A549 (cell line): Measurements from ENCODE around the gene ARHGEF4. TPM values are rescaled to one million over a fixed set of nuclear protein-coding genes. Genes with fewer than 3 reads are reported as not detected.

Experiments used
- ATAC-seq, 2 experiments: fragments of 200-7000 bp in 1 of 2; fragments of >200 bp in 1 of 2; cut with Nextera tagmentation in 1 of 2; cut with Tn5 transposase in 1 of 2; 3 replicates each; pipeline versions ENCODE4 v1.8.0 to v1.9.1; 2018 to 2020; ENCODE audit warnings: mild to moderate bottlenecking in 1 of 2, moderate library complexity in 1 of 2
- CTCF ChIA-PET: fragments of 300-600 bp; sonication (Branson Sonifier 250); formaldehyde crosslinking; extraction: SDS; loops from one replicate; lab custom pipeline; 2021; ENCODE audit warnings: antibody characterized with exemption, inconsistent platforms; lab: Yijun Ruan, JAX
- POLR2A ChIA-PET: fragments of 350-600 bp; formaldehyde crosslinking; extraction: SDS; loops from one replicate; lab custom pipeline; 2021; ENCODE audit warnings: antibody characterized with exemption, inconsistent platforms; lab: Yijun Ruan, JAX
- DNase-seq, 2 experiments: peaks; one replicate each; pipeline versions ENCODE4 v3.0.0 to v3.0.0-alpha.2; 2011 to 2016; ENCODE audit warnings: low read depth in 1 of 2, low spot score in 1 of 2
- FAIRE-seq: peaks from 2 replicates; lab custom pipeline; 2011; peaks lifted over from hg19 to GRCh38; lab: Jason Lieb, UNC
- H3K27ac ChIP-seq, 2 experiments: fragments of >200 bp; sonication (Bioruptor Twin); formaldehyde crosslinking; 3 replicates each; pipeline ENCODE4 v1.5.1; 2016 to 2017
- H3K4me1 ChIP-seq: fragments of >200 bp; sonication (Bioruptor Twin); formaldehyde crosslinking; 3 replicates; pipeline ENCODE4 v1.6.1; 2016
- H3K4me2 ChIP-seq: fragments of >200 bp; sonication (Bioruptor Twin); formaldehyde crosslinking; 3 replicates; pipeline ENCODE4 v1.6.1; 2016
- H3K4me3 ChIP-seq: fragments of >200 bp; sonication (Bioruptor Twin); formaldehyde crosslinking; 3 replicates; pipeline ENCODE4 v1.5.1; 2016
- H3K9me3 ChIP-seq: fragments of >200 bp; sonication (Bioruptor Twin); formaldehyde crosslinking; 3 replicates; pipeline ENCODE4 v1.6.1; 2016
- CBX2 ChIP-seq: fragments of 200-600 bp; sonication (generic); IDR thresholded peaks from 2 replicates; pipeline ENCODE4 v1.6.1; 2016; ENCODE audit warnings: low read depth, mild to moderate bottlenecking, borderline replicate concordance
- CBX8 ChIP-seq: fragments of 200-600 bp; sonication (generic); IDR thresholded peaks from 2 replicates; pipeline ENCODE4 v1.6.1; 2016
- CEBPB ChIP-seq, 2 experiments: fragments of >200 bp in 1 of 2; sonication (Bioruptor Twin) in 1 of 2; formaldehyde crosslinking in 1 of 2; IDR thresholded peaks; 2 replicates each; pipeline ENCODE4 v1.6.1; 2012 to 2016
- CHD4 ChIP-seq: fragments of 200-600 bp; sonication (generic); IDR thresholded peaks from 2 replicates; pipeline ENCODE4 v1.6.1; 2016; ENCODE audit warnings: antibody characterized with exemption, mild to moderate bottlenecking, borderline replicate concordance
- EHF ChIP-seq: fragments of 250-450 bp; sonication (Bioruptor Pico); IDR thresholded peaks from 2 replicates; pipeline ENCODE4 v1.5.0; 2020; ENCODE audit warnings: mild to moderate bottlenecking
- EHMT2 ChIP-seq: fragments of 200-600 bp; sonication (generic); IDR thresholded peaks from 2 replicates; pipeline ENCODE4 v1.6.1; 2016; ENCODE audit warnings: antibody characterized with exemption, low read depth, mild to moderate bottlenecking, moderate library complexity
- FOSL2 ChIP-seq, 2 experiments: fragments of 450-650 bp in 1 of 2; fragments of >200 bp in 1 of 2; sonication (Bioruptor Twin) in 1 of 2; formaldehyde crosslinking; IDR thresholded peaks; 2 replicates each; pipeline versions ENCODE4 v1.5.0 to v1.6.1; 2016 to 2020; ENCODE audit warnings: mild to moderate bottlenecking in 1 of 2, moderate library complexity in 1 of 2
- GATA3 ChIP-seq: IDR thresholded peaks from 2 replicates; pipeline ENCODE4 v1.6.1; 2012; ENCODE audit warnings: borderline replicate concordance
- HDAC2 ChIP-seq: fragments of 200-600 bp; sonication (generic); IDR thresholded peaks from 2 replicates; pipeline ENCODE4 v1.6.1; 2016
- HEYL ChIP-seq: fragments of 250-450 bp; sonication (Bioruptor Pico); IDR thresholded peaks from 2 replicates; pipeline ENCODE4 v1.8.0; 2021; ENCODE audit warnings: mild to moderate bottlenecking, moderate library complexity
- HOXA7 ChIP-seq: fragments of 250-450 bp; sonication (Bioruptor Pico); IDR thresholded peaks from 2 replicates; pipeline ENCODE4 v1.5.0; 2020; ENCODE audit warnings: mild to moderate bottlenecking, moderate library complexity
- HOXB13 ChIP-seq: fragments of 250-450 bp; sonication (Bioruptor Pico); IDR thresholded peaks from 2 replicates; pipeline ENCODE4 v1.5.0; 2020; ENCODE audit warnings: low read depth, mild to moderate bottlenecking, moderate library complexity
- JUN ChIP-seq, 2 experiments: fragments of >200 bp; sonication (Bioruptor Twin); formaldehyde crosslinking; IDR thresholded peaks; 2 replicates in 1 of 2; 3 replicates in 1 of 2; pipeline ENCODE4 v1.6.1; 2016 to 2017
- JUNB ChIP-seq: fragments of >200 bp; sonication (Bioruptor Twin); formaldehyde crosslinking; IDR thresholded peaks from 2 replicates; pipeline ENCODE4 v1.6.1; 2016
- KDM5A ChIP-seq: fragments of 200-600 bp; sonication (generic); IDR thresholded peaks from 2 replicates; pipeline ENCODE4 v1.6.1; 2016; ENCODE audit warnings: antibody characterized with exemption, mild to moderate bottlenecking
- MAFK ChIP-seq: fragments of 450-650 bp; IDR thresholded peaks from 2 replicates; pipeline ENCODE4 v1.6.1; 2014; ENCODE audit not compliant: partially characterized antibody
- NPAS2 ChIP-seq: fragments of 250-450 bp; sonication (Bioruptor Pico); IDR thresholded peaks from 2 replicates; pipeline ENCODE4 v1.8.0; 2022; ENCODE audit warnings: mild to moderate bottlenecking, moderate library complexity, borderline replicate concordance
- PHF8 ChIP-seq: fragments of 200-600 bp; sonication (generic); IDR thresholded peaks from 2 replicates; pipeline ENCODE4 v1.6.1; 2016; ENCODE audit warnings: low read depth, mild to moderate bottlenecking, antibody characterized with exemption, moderate library complexity, borderline replicate concordance
- POLR2A ChIP-seq: IDR thresholded peaks from 2 replicates; pipeline ENCODE4 v1.6.1; 2012; ENCODE audit warnings: mild to moderate bottlenecking, low read length
- RARB ChIP-seq: fragments of 250-450 bp; sonication (Bioruptor Pico); IDR thresholded peaks from 2 replicates; pipeline ENCODE4 v1.8.0; 2021; ENCODE audit warnings: mild to moderate bottlenecking, moderate library complexity
- RFX5 ChIP-seq: fragments of 450-650 bp; IDR thresholded peaks from 2 replicates; pipeline ENCODE4 v1.7.1; 2014; ENCODE audit warnings: antibody characterized with exemption, mild to moderate bottlenecking, moderate library complexity
- TFCP2L1 ChIP-seq: fragments of 250-450 bp; sonication (Bioruptor Pico); IDR thresholded peaks from 2 replicates; pipeline ENCODE4 v1.5.0; 2021; ENCODE audit warnings: mild to moderate bottlenecking
- ZC3H11A ChIP-seq: fragments of 450-650 bp; IDR thresholded peaks from 2 replicates; pipeline ENCODE4 v1.6.1; 2014; ENCODE audit warnings: antibody characterized with exemption, mild to moderate bottlenecking
- ZFP36 ChIP-seq: fragments of 450-650 bp; IDR thresholded peaks from 2 replicates; pipeline ENCODE4 v1.6.1; 2014; ENCODE audit warnings: borderline replicate concordance; ENCODE audit not compliant: partially characterized antibody
- ZNF302 ChIP-seq: fragments of 250-450 bp; sonication (Bioruptor Pico); IDR thresholded peaks from 2 replicates; pipeline ENCODE4 v1.9.0; 2021; ENCODE audit warnings: inconsistent platforms, mild to moderate bottlenecking, moderate library complexity
- ZSCAN20 ChIP-seq: fragments of 250-450 bp; sonication (Bioruptor Pico); IDR thresholded peaks from 2 replicates; pipeline ENCODE4 v1.8.0; 2022; ENCODE audit warnings: mild to moderate bottlenecking, moderate library complexity
- WGBS: methylation state at CpG from one replicate; pipeline ENCODE4 v1.1.6; 2017; ENCODE audit errors: missing lambda C conversion rate; 5-methylcytosine and 5-hydroxymethylcytosine counted together
- polyA plus RNA-seq, 4 experiments: library from polyadenylated mRNA; depleted of rRNA in 3 of 4; stranded (reverse); fragments of >200 nt; fragmentation: RNase III in 1 of 4; extraction: RNeasy Plus Mini Kit Qiagen cat#74134 plus additional on column Dnase treatment in 1 of 4; gene quantifications; 2 replicates in 3 of 4; 3 replicates in 1 of 4; pipeline ENCODE4 v1.2.3, GENCODE V29; 2011 to 2017
- TF ChIP-seq, protein P1 (sequence below): fragments of 250-450 bp; sonication (Bioruptor Pico); IDR thresholded peaks from 2 replicates; pipeline ENCODE4 v1.5.0; 2021; ENCODE audit warnings: mild to moderate bottlenecking, moderate library complexity, borderline replicate concordance
- TF ChIP-seq, protein P2 (sequence below): fragments of 250-450 bp; sonication (Bioruptor Pico); IDR thresholded peaks from 2 replicates; pipeline ENCODE4 v1.5.0; 2020; ENCODE audit warnings: low read depth, mild to moderate bottlenecking, moderate library complexity
- TF ChIP-seq, protein P3 (sequence below): fragments of 450-650 bp; IDR thresholded peaks from 2 replicates; pipeline ENCODE4 v1.6.1; 2014; ENCODE audit warnings: antibody characterized with exemption
- TF ChIP-seq, protein P4 (sequence below): fragments of 200-600 bp; sonication (generic); IDR thresholded peaks from 2 replicates; pipeline ENCODE4 v1.6.1; 2016; ENCODE audit warnings: antibody characterized with exemption, mild to moderate bottlenecking, moderate library complexity
- TF ChIP-seq, protein P5 (sequence below): IDR thresholded peaks from 2 replicates; pipeline ENCODE4 v1.6.1; 2012

Gene ARHGEF4
- polyA plus RNA-seq, 2 of the 4 experiments (the other 2 are of a cell fraction) = 1.00 to 2.1 TPM

DNA sequence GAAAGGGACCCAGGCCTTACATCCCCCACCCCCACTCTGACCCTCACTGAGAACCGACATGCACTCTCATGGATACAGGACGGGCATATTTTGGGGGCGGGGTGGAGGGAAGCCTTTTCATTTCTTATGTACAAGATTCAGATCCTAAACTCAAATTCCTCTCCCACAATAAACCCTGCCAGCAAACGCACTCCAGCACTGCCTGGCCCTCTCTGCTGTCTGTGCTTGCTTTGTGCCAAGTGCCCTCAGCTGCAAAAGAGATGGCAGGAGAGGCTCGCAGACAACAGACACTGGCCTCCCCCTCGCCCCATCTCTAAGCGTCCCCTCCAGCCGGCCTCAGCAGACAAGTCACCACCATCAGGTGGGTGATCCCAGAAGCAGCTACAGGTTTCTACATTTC, 214.2 kb downstream of the ARHGEF4 start:
- CTCF ChIA-PET = no interaction called here
- 93% methylated on average over 8 of the region's 8 CpGs for WGBS
- Histone ChIP-seq H3K4me3 (no peak overlapping the region), H3K27ac (no peak overlapping the region), H3K4me1 (no peaks in the 10 kb centered on the region)
- POLR2A ChIA-PET = no interaction called here
- no peak for FAIRE-seq
- no peak for ATAC-seq
- no peak for DNase-seq
- TF ChIP-seq TFCP2L1 (CRISPR knock-in tag) = no peak
- TF ChIP-seq KDM5A = no peak
- no peak for TF ChIP-seq FOSL2 (IDR thresholded peaks at IDR 0.05)
- TF ChIP-seq FOSL2 (CRISPR knock-in tag; IDR thresholded peaks at IDR 0.05) = no peak
- TF ChIP-seq HOXA7 = no peak
- TF ChIP-seq EHF (CRISPR knock-in tag) = no peak
- TF ChIP-seq, protein P1, sequence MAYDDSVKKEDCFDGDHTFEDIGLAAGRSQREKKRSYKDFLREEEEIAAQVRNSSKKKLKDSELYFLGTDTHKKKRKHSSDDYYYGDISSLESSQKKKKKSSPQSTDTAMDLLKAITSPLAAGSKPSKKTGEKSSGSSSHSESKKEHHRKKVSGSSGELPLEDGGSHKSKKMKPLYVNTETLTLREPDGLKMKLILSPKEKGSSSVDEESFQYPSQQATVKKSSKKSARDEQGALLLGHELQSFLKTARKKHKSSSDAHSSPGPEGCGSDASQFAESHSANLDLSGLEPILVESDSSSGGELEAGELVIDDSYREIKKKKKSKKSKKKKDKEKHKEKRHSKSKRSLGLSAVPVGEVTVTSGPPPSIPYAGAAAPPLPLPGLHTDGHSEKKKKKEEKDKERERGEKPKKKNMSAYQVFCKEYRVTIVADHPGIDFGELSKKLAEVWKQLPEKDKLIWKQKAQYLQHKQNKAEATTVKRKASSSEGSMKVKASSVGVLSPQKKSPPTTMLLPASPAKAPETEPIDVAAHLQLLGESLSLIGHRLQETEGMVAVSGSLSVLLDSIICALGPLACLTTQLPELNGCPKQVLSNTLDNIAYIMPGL (CRISPR knock-in tag) = no peak
- no peak for TF ChIP-seq JUNB
- TF ChIP-seq PHF8 = no peak
- no peak for TF ChIP-seq CBX8
- no peak for TF ChIP-seq ZSCAN20
- TF ChIP-seq HDAC2 = no peak
- TF ChIP-seq HOXB13 (CRISPR knock-in tag) = no peak
- no peak for TF ChIP-seq CEBPB (IDR thresholded peaks at IDR 0.05)
- TF ChIP-seq, protein P2, sequence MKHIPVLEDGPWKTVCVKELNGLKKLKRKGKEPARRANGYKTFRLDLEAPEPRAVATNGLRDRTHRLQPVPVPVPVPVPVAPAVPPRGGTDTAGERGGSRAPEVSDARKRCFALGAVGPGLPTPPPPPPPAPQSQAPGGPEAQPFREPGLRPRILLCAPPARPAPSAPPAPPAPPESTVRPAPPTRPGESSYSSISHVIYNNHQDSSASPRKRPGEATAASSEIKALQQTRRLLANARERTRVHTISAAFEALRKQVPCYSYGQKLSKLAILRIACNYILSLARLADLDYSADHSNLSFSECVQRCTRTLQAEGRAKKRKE (CRISPR knock-in tag) = no peak
- TF ChIP-seq EHMT2 = no peak
- TF ChIP-seq RFX5 = no peak
- no peak for TF ChIP-seq CBX2
- no peak for TF ChIP-seq CHD4
- TF ChIP-seq ZFP36 = no peak
- TF ChIP-seq, protein P3, sequence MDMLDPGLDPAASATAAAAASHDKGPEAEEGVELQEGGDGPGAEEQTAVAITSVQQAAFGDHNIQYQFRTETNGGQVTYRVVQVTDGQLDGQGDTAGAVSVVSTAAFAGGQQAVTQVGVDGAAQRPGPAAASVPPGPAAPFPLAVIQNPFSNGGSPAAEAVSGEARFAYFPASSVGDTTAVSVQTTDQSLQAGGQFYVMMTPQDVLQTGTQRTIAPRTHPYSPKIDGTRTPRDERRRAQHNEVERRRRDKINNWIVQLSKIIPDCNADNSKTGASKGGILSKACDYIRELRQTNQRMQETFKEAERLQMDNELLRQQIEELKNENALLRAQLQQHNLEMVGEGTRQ = no peak
- TF ChIP-seq, all 56 proteins: peak for 0
- no peak overlapping the region for H3K4me2 ChIP-seq
- no peaks in the 10 kb centered on the region for H3K9me3 ChIP-seq

DNA sequence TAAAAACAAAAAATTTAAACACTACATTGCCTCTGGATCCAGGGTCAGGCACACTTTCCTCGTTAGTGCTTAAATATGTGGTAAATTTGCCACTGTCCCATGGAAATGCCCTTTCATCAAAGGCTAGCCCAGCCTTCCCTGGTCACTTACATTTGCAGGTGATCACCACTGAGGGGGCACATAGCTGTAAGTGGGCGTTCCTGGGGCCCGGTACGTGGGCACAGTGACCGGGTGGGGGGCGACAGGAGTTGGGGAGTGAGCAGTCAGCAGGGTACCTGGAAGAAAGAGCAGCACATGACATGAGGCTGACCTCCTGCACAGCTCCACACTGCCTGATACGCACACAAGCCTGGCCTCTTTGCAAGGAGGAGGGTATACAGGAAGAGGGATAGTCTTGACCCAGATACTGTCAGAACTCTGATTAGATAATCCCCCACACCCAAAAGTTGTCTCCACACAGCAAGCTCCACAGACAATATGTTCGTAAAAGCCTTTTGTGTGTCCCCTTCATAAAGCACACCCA, 216.1 kb downstream of the ARHGEF4 start:
- H3K9me3 ChIP-seq = no peaks in the 10 kb centered on the region
- H3K4me3 ChIP-seq = no peak overlapping the region
- H3K4me2 ChIP-seq = no peak overlapping the region
- DNase-seq (no peak), ATAC-seq (no peak), FAIRE-seq (no peak)
- H3K4me1 ChIP-seq = no peaks in the 10 kb centered on the region
- TF ChIP-seq ZC3H11A = no peak
- TF ChIP-seq, protein P4, sequence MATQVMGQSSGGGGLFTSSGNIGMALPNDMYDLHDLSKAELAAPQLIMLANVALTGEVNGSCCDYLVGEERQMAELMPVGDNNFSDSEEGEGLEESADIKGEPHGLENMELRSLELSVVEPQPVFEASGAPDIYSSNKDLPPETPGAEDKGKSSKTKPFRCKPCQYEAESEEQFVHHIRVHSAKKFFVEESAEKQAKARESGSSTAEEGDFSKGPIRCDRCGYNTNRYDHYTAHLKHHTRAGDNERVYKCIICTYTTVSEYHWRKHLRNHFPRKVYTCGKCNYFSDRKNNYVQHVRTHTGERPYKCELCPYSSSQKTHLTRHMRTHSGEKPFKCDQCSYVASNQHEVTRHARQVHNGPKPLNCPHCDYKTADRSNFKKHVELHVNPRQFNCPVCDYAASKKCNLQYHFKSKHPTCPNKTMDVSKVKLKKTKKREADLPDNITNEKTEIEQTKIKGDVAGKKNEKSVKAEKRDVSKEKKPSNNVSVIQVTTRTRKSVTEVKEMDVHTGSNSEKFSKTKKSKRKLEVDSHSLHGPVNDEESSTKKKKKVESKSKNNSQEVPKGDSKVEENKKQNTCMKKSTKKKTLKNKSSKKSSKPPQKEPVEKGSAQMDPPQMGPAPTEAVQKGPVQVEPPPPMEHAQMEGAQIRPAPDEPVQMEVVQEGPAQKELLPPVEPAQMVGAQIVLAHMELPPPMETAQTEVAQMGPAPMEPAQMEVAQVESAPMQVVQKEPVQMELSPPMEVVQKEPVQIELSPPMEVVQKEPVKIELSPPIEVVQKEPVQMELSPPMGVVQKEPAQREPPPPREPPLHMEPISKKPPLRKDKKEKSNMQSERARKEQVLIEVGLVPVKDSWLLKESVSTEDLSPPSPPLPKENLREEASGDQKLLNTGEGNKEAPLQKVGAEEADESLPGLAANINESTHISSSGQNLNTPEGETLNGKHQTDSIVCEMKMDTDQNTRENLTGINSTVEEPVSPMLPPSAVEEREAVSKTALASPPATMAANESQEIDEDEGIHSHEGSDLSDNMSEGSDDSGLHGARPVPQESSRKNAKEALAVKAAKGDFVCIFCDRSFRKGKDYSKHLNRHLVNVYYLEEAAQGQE = no peak
- TF ChIP-seq MAFK = no peak
- no peak for TF ChIP-seq CEBPB (IDR thresholded peaks at IDR 0.05)
- no peak for TF ChIP-seq EHF (CRISPR knock-in tag)
- TF ChIP-seq, protein P3 = no peak
- no peak for TF ChIP-seq HOXB13 (CRISPR knock-in tag)
- TF ChIP-seq GATA3 = no peak
- TF ChIP-seq, protein P5, sequence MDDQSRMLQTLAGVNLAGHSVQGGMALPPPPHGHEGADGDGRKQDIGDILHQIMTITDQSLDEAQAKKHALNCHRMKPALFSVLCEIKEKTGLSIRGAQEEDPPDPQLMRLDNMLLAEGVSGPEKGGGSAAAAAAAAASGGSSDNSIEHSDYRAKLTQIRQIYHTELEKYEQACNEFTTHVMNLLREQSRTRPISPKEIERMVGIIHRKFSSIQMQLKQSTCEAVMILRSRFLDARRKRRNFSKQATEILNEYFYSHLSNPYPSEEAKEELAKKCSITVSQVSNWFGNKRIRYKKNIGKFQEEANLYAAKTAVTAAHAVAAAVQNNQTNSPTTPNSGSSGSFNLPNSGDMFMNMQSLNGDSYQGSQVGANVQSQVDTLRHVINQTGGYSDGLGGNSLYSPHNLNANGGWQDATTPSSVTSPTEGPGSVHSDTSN = no peak
- TF ChIP-seq ZNF302 (CRISPR knock-in tag) = no peak
- no peak for TF ChIP-seq POLR2A
- no peak for TF ChIP-seq NPAS2 (CRISPR knock-in tag)
- no peak for TF ChIP-seq HEYL (CRISPR knock-in tag)
- TF ChIP-seq RARB = no peak
- no peak for TF ChIP-seq JUN (IDR thresholded peaks at IDR 0.05)
- CTCF ChIA-PET = interaction anchor here (0.9 to 1.5 kb wide), 2 partner anchors 12 to 20 kb away, joined by 4 to 6 read pairs; no protein-coding TSS in a partner anchor
- 91% methylated on average over 8 of the region's 8 CpGs for WGBS
- POLR2A ChIA-PET = no interaction called here
- H3K27ac ChIP-seq = no peak overlapping the region
